Measurements from ENCODE around the gene FBRSL1.
A peak's percentile ranks its signal among the peaks of the same experiment; 100 is the strongest.
"Not testable (repeated sequence)": the region's sequence is repeated elsewhere in the genome, so short reads cannot be mapped to it uniquely, and the experiment has no call there.

The FBRSL1 gene

GRCh38 chr12:132489602-132490266 lies at the start of gene FBRSL1:
Gene FBRSL1 (plus strand): TSS chr12:132490151.
- Histone ChIP-seq H3K9me3 (ENCODE audit: control insufficient read depth, low read length) (no peaks in the 10 kb centered on the region), H3K4me1 (ENCODE audit: control insufficient read depth, insufficient read depth, low read length) (peaks cover 26% of the 10 kb centered on the region), H3K9ac (ENCODE audit: low read length) (peak within 1 kb of the TSS; percentile 84), H3K27me3 (replicated peaks; ENCODE audit: control insufficient read depth, insufficient read depth, low read length) (peaks cover 4% of the 10 kb centered on the region), H3K36me3 (ENCODE audit: control insufficient read depth, insufficient read depth, low read length, severe bottlenecking) (no peaks in the 10 kb centered on the region), H3K4me3 (ENCODE audit: low read length) (peak within 1 kb of the TSS; percentile 86)
- peak; percentile 94 for DNase-seq (ENCODE audit: low read depth)

DNA sequence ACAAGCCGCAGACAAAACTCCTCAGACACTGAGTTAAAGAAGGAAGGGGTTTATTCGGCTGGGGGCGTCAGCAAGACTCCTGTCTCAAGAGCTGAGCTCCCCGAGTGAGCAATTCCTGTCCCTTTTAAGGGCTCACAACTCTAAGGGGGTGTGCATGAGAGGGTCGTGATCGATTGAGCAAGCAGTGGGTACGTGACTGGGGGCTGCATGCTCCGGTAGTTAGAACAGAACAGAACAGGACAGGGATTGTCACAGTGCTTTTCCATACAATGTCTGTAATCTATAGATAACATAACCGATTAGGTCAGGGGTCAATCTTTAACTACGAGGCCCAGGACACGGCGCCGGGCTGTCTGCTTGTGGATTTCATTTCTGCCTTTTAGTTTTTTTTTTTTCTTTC lies 49.5 kb upstream of the FBRSL1 start:
- H3K4me3 ChIP-seq (ENCODE audit: low read length); H3K9me3 ChIP-seq (ENCODE audit: control insufficient read depth, low read length); H3K36me3 ChIP-seq (ENCODE audit: control insufficient read depth, insufficient read depth, low read length, severe bottlenecking); H3K9ac ChIP-seq (ENCODE audit: low read length); DNase-seq (ENCODE audit: low read depth); H3K4me1 ChIP-seq (ENCODE audit: control insufficient read depth, insufficient read depth, low read length): not testable (repeated sequence)
- peaks cover 37% of the 10 kb centered on the region for H3K27me3 ChIP-seq (replicated peaks; ENCODE audit: control insufficient read depth, insufficient read depth, low read length)

DNA sequence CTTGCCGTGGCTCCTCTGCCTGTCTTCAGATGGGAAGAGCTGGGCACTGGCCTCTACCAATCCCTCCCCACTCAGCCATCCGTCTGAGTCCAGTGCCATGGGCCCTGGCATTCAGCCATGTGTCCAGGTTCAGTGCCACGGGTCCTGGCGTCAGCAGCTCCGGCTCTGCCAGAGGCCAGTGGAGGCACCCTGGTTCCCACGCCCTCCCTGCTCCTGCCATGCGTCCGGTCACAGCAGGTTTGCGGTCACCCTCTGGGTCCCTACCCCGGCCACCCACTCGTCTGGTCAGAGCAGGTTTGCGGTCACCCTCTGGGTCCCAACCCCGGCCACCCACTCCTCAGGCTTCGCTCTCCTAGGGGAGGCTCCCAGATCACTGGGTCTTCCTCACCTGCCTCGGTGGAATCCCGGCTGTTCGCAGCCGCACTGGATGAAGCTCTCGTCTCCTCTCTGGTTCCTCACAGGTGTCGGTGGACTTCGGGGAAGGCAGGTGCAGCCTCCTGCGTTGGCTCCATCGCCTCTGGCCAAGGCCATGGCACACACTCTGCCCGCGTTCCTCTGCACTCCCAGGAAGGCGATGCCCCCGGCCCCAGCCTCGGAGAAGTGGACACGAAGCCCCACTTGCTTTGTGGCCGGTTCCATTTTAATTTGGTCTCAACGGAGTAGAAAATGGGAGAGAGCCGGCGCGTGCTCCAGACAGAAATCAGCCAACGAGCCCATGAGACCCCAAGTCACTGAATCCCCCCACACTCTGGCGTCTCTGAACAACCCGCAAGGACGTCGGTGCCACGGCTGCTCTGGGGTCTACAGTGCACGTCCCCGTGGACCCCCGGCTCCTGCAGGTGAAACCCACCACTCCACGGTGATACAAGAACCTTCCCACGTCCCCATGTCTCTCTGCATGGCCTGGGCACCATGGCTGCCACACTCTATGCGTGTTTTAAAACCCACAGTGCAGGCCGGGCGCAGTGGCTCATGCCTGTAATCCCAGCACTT lies 47.8 kb upstream of the FBRSL1 start:
- Histone ChIP-seq H3K4me1 (ENCODE audit: control insufficient read depth, insufficient read depth, low read length) (peaks cover 3% of the 10 kb centered on the region), H3K9me3 (ENCODE audit: control insufficient read depth, low read length) (no peaks in the 10 kb centered on the region), H3K27me3 (replicated peaks; ENCODE audit: control insufficient read depth, insufficient read depth, low read length) (peaks cover 29% of the 10 kb centered on the region), H3K4me3 (ENCODE audit: low read length) (no peak overlapping the region), H3K36me3 (ENCODE audit: control insufficient read depth, insufficient read depth, low read length, severe bottlenecking) (no peaks in the 10 kb centered on the region), H3K9ac (ENCODE audit: low read length) (no peak overlapping the region)
- DNase-seq (ENCODE audit: low read depth), result no peak

DNA sequence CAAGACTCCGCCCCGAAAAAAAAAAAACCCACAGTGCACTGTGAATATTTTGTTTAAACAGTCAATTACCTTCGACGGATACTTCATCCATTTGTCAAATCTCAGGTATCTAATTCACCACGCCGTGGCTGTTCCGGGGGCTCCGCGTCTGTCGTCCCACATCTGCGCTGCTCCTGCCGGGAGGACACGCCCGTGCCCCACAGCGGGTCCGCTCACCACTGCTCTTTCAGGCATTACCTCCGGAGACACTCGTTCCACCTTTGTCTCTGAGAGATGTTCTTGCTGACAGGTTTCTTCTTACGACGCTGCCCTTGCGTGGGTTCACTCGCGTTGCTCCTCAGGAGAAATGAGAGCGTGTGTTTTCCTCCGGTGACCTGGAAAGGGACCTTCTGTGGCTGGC lies 46.9 kb upstream of the FBRSL1 start:
- Histone ChIP-seq H3K4me3 (ENCODE audit: low read length) (no peak overlapping the region), H3K9ac (ENCODE audit: low read length) (no peak overlapping the region), H3K9me3 (ENCODE audit: control insufficient read depth, low read length) (no peaks in the 10 kb centered on the region), H3K36me3 (ENCODE audit: control insufficient read depth, insufficient read depth, low read length, severe bottlenecking) (no peaks in the 10 kb centered on the region), H3K27me3 (replicated peaks; ENCODE audit: control insufficient read depth, insufficient read depth, low read length) (peaks cover 26% of the 10 kb centered on the region), H3K4me1 (ENCODE audit: control insufficient read depth, insufficient read depth, low read length) (peaks cover 7% of the 10 kb centered on the region)
- no peak for DNase-seq (ENCODE audit: low read depth)

- Histone ChIP-seq H3K4me3 (ENCODE audit: low read length) (no peak overlapping the region), H3K9me3 (ENCODE audit: control insufficient read depth, low read length) (no peaks in the 10 kb centered on the region), H3K27me3 (replicated peaks; ENCODE audit: control insufficient read depth, insufficient read depth, low read length) (peaks cover 21% of the 10 kb centered on the region), H3K9ac (ENCODE audit: low read length) (no peak overlapping the region), H3K4me1 (ENCODE audit: control insufficient read depth, insufficient read depth, low read length) (peaks cover 12% of the 10 kb centered on the region), H3K36me3 (ENCODE audit: control insufficient read depth, insufficient read depth, low read length, severe bottlenecking) (no peaks in the 10 kb centered on the region)
- no peak for DNase-seq (ENCODE audit: low read depth)
Observed at GRCh38 chr12:132444283-132444682, 45.7 kb upstream of the FBRSL1 start.

GRCh38 chr12:132444957-132445883 lies 44.7 kb upstream of the FBRSL1 start:
- H3K27me3 ChIP-seq (replicated peaks; ENCODE audit: control insufficient read depth, insufficient read depth, low read length), result peaks cover 17% of the 10 kb centered on the region
- H3K9me3 ChIP-seq (ENCODE audit: control insufficient read depth, low read length), result no peaks in the 10 kb centered on the region
- peaks cover 14% of the 10 kb centered on the region for H3K4me1 ChIP-seq (ENCODE audit: control insufficient read depth, insufficient read depth, low read length)
- no peaks in the 10 kb centered on the region for H3K36me3 ChIP-seq (ENCODE audit: control insufficient read depth, insufficient read depth, low read length, severe bottlenecking)
- no peak for DNase-seq (ENCODE audit: low read depth)
- H3K9ac ChIP-seq (ENCODE audit: low read length), result peak overlapping the region; percentile 54
- peak overlapping the region; percentile 70 for H3K4me3 ChIP-seq (ENCODE audit: low read length)

GRCh38 chr12:132445884-132446632 lies 43.9 kb upstream of the FBRSL1 start:
- no peaks in the 10 kb centered on the region for H3K36me3 ChIP-seq (ENCODE audit: control insufficient read depth, insufficient read depth, low read length, severe bottlenecking)
- H3K9me3 ChIP-seq (ENCODE audit: control insufficient read depth, low read length), result no peaks in the 10 kb centered on the region
- DNase-seq (ENCODE audit: low read depth), result no peak
- H3K27me3 ChIP-seq (replicated peaks; ENCODE audit: control insufficient read depth, insufficient read depth, low read length), result peaks cover 22% of the 10 kb centered on the region
- H3K9ac ChIP-seq (ENCODE audit: low read length), result peak overlapping the region; percentile 54
- peak overlapping the region; percentile 70 for H3K4me3 ChIP-seq (ENCODE audit: low read length)
- H3K4me1 ChIP-seq (ENCODE audit: control insufficient read depth, insufficient read depth, low read length), result peaks cover 21% of the 10 kb centered on the region

- peak overlapping the region; percentile 70 for H3K4me3 ChIP-seq (ENCODE audit: low read length)
Observed at GRCh38 chr12:132446633-132447326, 43.2 kb upstream of the FBRSL1 start.

GRCh38 chr12:132447327-132447720 lies 42.6 kb upstream of the FBRSL1 start:
- H3K9ac ChIP-seq (ENCODE audit: low read length), result no peak overlapping the region
- no peak for DNase-seq (ENCODE audit: low read depth)
- peaks cover 21% of the 10 kb centered on the region for H3K4me1 ChIP-seq (ENCODE audit: control insufficient read depth, insufficient read depth, low read length)
- peaks cover 17% of the 10 kb centered on the region for H3K27me3 ChIP-seq (replicated peaks; ENCODE audit: control insufficient read depth, insufficient read depth, low read length)
- H3K4me3 ChIP-seq (ENCODE audit: low read length), result no peak overlapping the region
- H3K36me3 ChIP-seq (ENCODE audit: control insufficient read depth, insufficient read depth, low read length, severe bottlenecking), result no peaks in the 10 kb centered on the region
- H3K9me3 ChIP-seq (ENCODE audit: control insufficient read depth, low read length), result no peaks in the 10 kb centered on the region

More at GRCh38 chr12:132446633-132447326, 43.2 kb upstream of the FBRSL1 start:
- no peaks in the 10 kb centered on the region for H3K9me3 ChIP-seq (ENCODE audit: control insufficient read depth, low read length)
- DNase-seq (ENCODE audit: low read depth), result no peak
- peak overlapping the region; percentile 54 for H3K9ac ChIP-seq (ENCODE audit: low read length)
- peaks cover 17% of the 10 kb centered on the region for H3K27me3 ChIP-seq (replicated peaks; ENCODE audit: control insufficient read depth, insufficient read depth, low read length)
- H3K4me1 ChIP-seq (ENCODE audit: control insufficient read depth, insufficient read depth, low read length), result peaks cover 21% of the 10 kb centered on the region
- no peaks in the 10 kb centered on the region for H3K36me3 ChIP-seq (ENCODE audit: control insufficient read depth, insufficient read depth, low read length, severe bottlenecking)
